OCI-LY3 (cell line): ENCODE data around the gene PRKX.

Source experiments
- CTCF ChIP-seq: fragments of 200-600, 300-600 bp; sonication (generic); IDR thresholded peaks from 2 replicates; pipeline ENCODE4 v1.5.1; 2014; ENCODE audit warnings: antibody characterized with exemption, low read length, low read depth
- EZH2phosphoT487 ChIP-seq: fragments of 200-600 bp; shearing (Covaris generic); IDR thresholded peaks from 2 replicates; pipeline ENCODE4 v1.6.1; 2018; ENCODE audit warnings: antibody characterized with exemption, mixed run types, low read depth

- no peak for TF ChIP-seq CTCF
- TF ChIP-seq EZH2phosphoT487, result no peak
Observed at GRCh38 chrX:3664921-3665320, 48.5 kb downstream of the PRKX start.
